Thoracic aorta (tissue), 2 donors: ENCODE measurements around the gene FREM2. TPM values are rescaled to one million over a fixed set of nuclear protein-coding genes. Genes with fewer than 3 reads are reported as not detected.

Source experiments
- ATAC-seq: fragments of 150-250 bp; one replicate; pipeline ENCODE4 v1.8.0; 2017; ENCODE audit warnings: low read depth; ENCODE audit not compliant: insufficient number of reproducible peaks, low FRiP score
- DNase-seq: peaks from one replicate; pipeline ENCODE4 v3.0.0-alpha.2; 2020; ENCODE audit warnings: low spot score
- H3K27ac ChIP-seq, 2 donors: fragments of 200-600 bp; sonication (generic); 1 replicate in 1 of 2; 2 replicates in 1 of 2; pipeline ENCODE4 v1.5.1; 2016; ENCODE audit warnings: mild to moderate bottlenecking in 2 of 2, moderate library complexity in 2 of 2
- H3K27me3 ChIP-seq: fragments of 200-600 bp; sonication (generic); replicated peaks from 2 replicates; pipeline ENCODE4 v1.6.0; 2016; ENCODE audit warnings: mild to moderate bottlenecking; ENCODE audit not compliant: insufficient read depth
- H3K36me3 ChIP-seq: fragments of 200-600 bp; sonication (generic); one replicate; pipeline ENCODE4 v1.5.1; 2016
- H3K4me1 ChIP-seq, 2 donors: fragments of 200-600 bp; sonication (generic); 1 replicate in 1 of 2; 2 replicates in 1 of 2; pipeline versions ENCODE4 v1.5.1 to v1.6.0; 2016; ENCODE audit warnings: low read depth in 2 of 2, mild to moderate bottlenecking in 1 of 2; ENCODE audit not compliant: control insufficient read depth in 1 of 2
- H3K4me3 ChIP-seq: fragments of 200-600 bp; sonication (generic); 2 replicates; pipeline ENCODE4 v1.5.1; 2016; ENCODE audit warnings: mild to moderate bottlenecking
- H3K9me3 ChIP-seq: fragments of 200-600 bp; sonication (generic); 2 replicates; pipeline ENCODE4 v1.5.1; 2016
- CTCF ChIP-seq: fragments of 200-600 bp; sonication (generic); IDR thresholded peaks from one replicate; pipeline ENCODE4 v1.5.1; 2019; ENCODE audit warnings: antibody characterized with exemption
- total RNA-seq, 2 donors: library from RNA; depleted of rRNA; stranded (reverse); fragments of >200 nt; gene quantifications; one replicate each; pipeline versions ENCODE4 v1.1.0 to v1.2.3, GENCODE V29; 2016

The FREM2 gene
- total RNA-seq, 2 donors from 2014 or later = 0.14 TPM; not detected in 1

- no peak for TF ChIP-seq CTCF
- H3K36me3 ChIP-seq = no peaks in the 10 kb centered on the region
- no peaks in the 10 kb centered on the region for H3K4me1 ChIP-seq
- H3K27ac ChIP-seq = no peak overlapping the region
- no peak overlapping the region for H3K4me3 ChIP-seq
- H3K27me3 ChIP-seq = no peaks in the 10 kb centered on the region
- no peaks in the 10 kb centered on the region for H3K9me3 ChIP-seq
- DNase-seq = no peak
- no peak for ATAC-seq
These were observed 67.0 kb downstream of the FREM2 start for GRCh38 chr13:38753878-38754277.

- Histone ChIP-seq H3K4me1 (no peaks in the 10 kb centered on the region), H3K4me3 (no peak overlapping the region), H3K27ac (no peak overlapping the region), H3K27me3 (no peaks in the 10 kb centered on the region), H3K36me3 (no peaks in the 10 kb centered on the region), H3K9me3 (no peaks in the 10 kb centered on the region)
- ATAC-seq (no peak), DNase-seq (no peak)
- no peak for TF ChIP-seq CTCF
These were observed 68.9 kb downstream of the FREM2 start for GRCh38 chr13:38755793-38756192.

- no peak overlapping the region for H3K4me3 ChIP-seq
- H3K4me1 ChIP-seq = no peaks in the 10 kb centered on the region
- DNase-seq = no peak
- no peaks in the 10 kb centered on the region for H3K36me3 ChIP-seq
- no peaks in the 10 kb centered on the region for H3K27me3 ChIP-seq
- no peak for TF ChIP-seq CTCF
- H3K9me3 ChIP-seq = no peaks in the 10 kb centered on the region
- no peak overlapping the region for H3K27ac ChIP-seq
- ATAC-seq = no peak
These were observed 71.4 kb downstream of the FREM2 start for GRCh38 chr13:38758277-38758676.

GRCh38 chr13:38759390-38759789 is 72.5 kb downstream of the FREM2 start:
- no peak for ATAC-seq
- Histone ChIP-seq H3K36me3 (no peaks in the 10 kb centered on the region), H3K4me3 (no peak overlapping the region), H3K4me1 (no peaks in the 10 kb centered on the region), H3K27ac (no peak overlapping the region), H3K27me3 (no peaks in the 10 kb centered on the region), H3K9me3 (no peaks in the 10 kb centered on the region)
- no peak for DNase-seq
- no peak for TF ChIP-seq CTCF

- no peak for TF ChIP-seq CTCF
- no peaks in the 10 kb centered on the region for H3K9me3 ChIP-seq
- ATAC-seq = no peak
These were observed 76.8 kb downstream of the FREM2 start for GRCh38 chr13:38763446-38764381.

More at GRCh38 chr13:38763446-38764381, 76.8 kb downstream of the FREM2 start:
- no peaks in the 10 kb centered on the region for H3K4me1 ChIP-seq
- no peak overlapping the region for H3K4me3 ChIP-seq
- no peaks in the 10 kb centered on the region for H3K27me3 ChIP-seq
- H3K27ac ChIP-seq = no peak overlapping the region
- no peaks in the 10 kb centered on the region for H3K36me3 ChIP-seq
- DNase-seq = no peak
